Lung microvascular endothelial cell (primary cell): Measurements from ENCODE around the gene FGD4. TPM values are rescaled to one million over a fixed set of nuclear protein-coding genes. Genes with fewer than 3 reads are reported as not detected.

Source experiments
- DNase-seq, 2 donors: peaks; one replicate each; pipeline versions ENCODE4 v3.0.0 to v3.0.0-alpha.2; 2010; ENCODE audit warnings: low read depth in 2 of 2
- total RNA-seq: library from RNA; depleted of rRNA; stranded (reverse); fragments of >200 nt; gene quantifications from 2 replicates; pipeline ENCODE4 v1.2.1, GENCODE V29; 2014

Gene FGD4
- total RNA-seq, 1 donor from 2014 or later, result 9.9 TPM

GRCh38 chr12:32402946-32403345, 3.6 kb downstream of the FGD4 start:
- DNase-seq, result no peak

GRCh38 chr12:32407795-32408194, 8.4 kb downstream of the FGD4 start:
- DNase-seq, result no peak

DNA sequence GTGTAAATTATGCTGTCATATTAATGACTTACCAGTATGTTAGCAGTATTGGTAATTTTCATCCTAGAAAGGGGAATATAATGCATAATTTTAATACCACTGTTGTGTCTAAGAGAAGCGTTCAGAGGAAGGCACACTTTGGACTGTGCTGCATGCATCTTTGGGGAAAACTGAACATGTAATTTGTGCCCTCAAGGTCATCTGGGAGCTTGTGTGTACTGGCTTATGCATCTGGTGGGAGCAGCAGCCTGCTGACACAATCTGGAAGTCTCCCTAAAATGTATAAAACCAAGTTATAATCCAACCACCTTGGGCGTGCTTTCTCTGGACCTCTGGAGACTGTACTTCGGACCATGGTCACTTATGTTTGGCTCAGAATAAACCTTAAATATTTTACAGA, 14.1 kb downstream of the FGD4 start:
- DNase-seq, result no peak

DNA sequence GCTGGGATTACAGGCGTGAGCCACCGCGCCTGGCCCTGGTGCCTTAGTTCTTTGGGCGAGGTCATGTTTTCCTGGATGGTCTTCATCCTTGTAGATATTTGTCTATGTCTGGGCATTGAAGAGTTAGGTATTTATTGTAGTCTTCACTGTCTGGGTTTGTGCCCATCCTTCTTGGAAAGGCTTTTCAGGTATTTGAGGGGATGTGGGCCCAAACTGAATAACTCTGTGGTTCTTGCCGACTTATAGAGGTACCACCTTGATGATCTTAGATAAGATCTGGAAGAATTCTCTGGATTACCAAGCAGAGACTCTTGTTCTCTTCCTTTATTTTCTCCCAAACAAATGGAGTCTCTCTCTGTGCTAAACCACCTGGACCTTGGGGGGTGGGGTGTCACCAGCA, 18.9 kb downstream of the FGD4 start:
- no peak for DNase-seq

GRCh38 chr12:32418903-32419519, 19.7 kb downstream of the FGD4 start:
- DNase-seq, result no peak

GRCh38 chr12:32419520-32419960, 20.2 kb downstream of the FGD4 start:
- no peak for DNase-seq

DNA sequence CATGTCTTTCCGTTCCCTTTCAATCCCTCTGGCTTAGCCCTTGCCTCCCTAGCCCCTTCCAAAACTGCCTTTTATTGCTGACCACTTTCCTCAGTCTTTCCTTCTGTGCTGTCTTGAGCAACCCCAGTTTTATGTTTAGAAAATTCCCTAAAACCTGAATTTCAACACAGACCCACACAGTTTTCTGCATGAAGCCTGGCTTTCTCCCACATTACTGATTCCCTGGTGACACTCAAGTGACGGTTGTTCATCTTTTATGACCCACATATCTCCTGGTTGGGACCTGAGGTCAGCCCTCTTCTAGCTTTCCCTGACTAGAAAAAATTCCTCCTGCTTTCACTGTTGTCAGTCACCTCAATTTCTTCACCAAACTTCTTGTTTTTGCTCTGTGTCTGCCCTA, 21.0 kb downstream of the FGD4 start:
- no peak for DNase-seq

GRCh38 chr12:32423559-32423958, 24.2 kb downstream of the FGD4 start:
- DNase-seq, result no peak

DNA sequence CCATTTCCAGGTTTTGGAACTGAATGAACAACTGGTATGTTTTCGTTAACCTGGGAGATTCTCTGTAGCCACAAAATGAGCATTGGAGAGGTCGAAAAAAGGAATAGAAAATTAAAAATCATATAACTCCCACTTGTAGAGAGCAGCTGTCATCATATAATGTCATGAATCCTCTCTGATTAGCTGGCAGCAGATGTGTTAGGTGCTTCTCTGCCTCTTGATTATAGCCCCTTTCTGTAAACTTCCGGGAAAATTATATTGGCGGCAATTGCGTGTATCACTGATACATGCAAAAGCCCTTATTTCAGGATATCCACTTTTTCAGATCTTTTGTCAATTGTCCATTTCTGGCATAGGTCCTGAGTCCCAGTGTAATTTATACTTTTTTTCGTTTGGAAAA, 31.7 kb downstream of the FGD4 start:
- DNase-seq, result no peak

GRCh38 chr12:32435921-32436705, 36.8 kb downstream of the FGD4 start:
- peak in 1 of 2 donors; percentile 40 for DNase-seq

- peak; percentile 52 to 89 for DNase-seq
Measured at GRCh38 chr12:32437095-32437515, 37.7 kb downstream of the FGD4 start.

DNA sequence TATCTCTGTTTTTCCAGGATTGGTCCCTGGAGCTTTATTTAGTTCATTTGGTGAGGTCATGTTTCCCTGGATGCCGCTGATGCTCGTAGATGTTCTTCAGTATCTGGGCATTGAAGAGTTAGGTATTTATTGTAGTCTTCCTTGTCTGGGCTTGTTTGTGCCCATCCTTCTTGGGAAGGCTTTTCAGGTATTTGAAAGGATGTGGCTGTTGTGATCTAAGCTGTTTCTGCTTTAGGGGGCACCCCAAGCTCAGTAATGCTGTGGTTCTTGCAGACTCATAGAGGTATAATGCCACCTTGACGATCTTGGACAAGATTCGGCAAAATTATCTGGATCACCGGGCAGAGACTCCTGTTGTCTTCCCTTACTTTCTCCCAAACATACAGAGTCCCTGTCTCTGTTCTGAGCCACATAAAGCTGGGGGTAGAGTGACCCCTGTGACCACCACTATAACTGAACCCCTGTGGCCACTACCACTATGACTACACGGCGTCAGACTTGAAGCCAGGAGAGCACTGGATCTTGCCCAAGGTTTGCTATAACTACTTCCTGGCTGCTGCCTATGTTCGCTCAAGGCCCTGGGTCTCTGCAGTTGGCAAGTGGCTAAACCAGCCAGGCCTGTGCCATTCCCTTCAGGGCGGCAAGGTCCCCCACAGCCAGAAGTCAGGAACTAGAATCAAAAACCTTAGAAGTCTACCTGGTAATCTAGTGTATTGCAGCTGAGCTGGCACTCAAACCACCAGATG, 40.9 kb downstream of the FGD4 start:
- DNase-seq, result no peak

GRCh38 chr12:32443491-32443890, 44.1 kb downstream of the FGD4 start:
- no peak for DNase-seq

GRCh38 chr12:32444895-32445294, 45.5 kb downstream of the FGD4 start:
- DNase-seq, result peak; percentile 80 to 95

GRCh38 chr12:32445356-32445755, 46.0 kb downstream of the FGD4 start:
- no peak for DNase-seq

DNA sequence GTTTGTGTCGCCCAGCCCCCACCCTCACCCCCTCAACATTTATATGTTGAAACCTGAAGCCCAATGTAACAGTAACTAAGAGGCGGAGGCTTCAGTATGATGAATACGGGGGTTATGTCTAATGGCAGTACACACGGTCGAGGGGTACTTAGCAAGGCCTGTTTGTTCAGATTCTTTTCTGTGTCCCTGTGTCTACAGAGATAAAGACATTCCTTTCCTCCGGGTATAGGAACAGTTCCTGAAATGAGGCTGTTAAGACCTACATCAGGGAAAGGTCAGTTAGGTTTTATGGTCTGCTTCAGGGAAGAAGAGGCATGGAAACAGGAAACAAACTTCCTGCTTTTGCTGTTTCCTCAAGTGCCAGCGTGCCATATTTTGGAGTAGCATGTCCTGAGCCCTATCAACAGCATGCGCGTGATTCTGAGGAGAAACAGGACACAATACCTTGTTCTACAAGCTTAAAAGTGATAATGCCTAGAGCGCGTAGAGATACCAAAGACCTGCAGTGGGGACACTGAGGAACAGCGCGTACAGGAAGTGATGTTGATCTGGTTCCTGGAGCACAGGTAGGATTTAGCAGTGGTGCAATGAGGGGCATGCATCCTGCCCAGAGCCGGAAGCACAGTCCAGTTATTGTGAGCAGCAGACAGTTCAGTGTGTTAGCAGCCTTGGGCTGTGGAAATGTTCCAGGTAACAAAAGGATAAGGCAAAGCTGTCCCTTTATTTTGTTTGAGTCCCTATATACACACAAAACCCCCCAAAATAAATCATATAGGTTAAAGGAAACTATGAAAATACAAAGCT, 47.2 kb downstream of the FGD4 start:
- DNase-seq, result peak in 1 of 2 donors; percentile 31

DNA sequence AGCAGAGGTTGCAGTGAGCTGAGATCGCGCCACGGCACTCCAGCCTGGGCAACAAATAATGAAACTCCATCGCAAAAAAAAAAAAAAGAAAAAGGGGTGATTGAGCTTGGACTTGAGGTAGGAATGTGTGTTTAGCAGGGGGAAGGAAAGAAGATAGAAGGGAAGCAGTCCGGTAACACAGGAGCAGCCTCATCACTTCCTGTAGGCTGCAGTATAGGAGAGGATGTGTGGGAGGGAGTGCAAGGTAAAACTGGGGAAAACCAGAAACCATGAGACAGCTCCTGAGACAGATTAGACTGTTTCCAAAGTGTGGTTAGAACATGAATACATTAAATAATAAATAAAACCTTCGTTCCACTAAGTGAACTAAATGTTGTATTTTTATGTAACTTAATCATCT, 49.2 kb downstream of the FGD4 start:
- DNase-seq, result peak; percentile 35 to 54

DNA sequence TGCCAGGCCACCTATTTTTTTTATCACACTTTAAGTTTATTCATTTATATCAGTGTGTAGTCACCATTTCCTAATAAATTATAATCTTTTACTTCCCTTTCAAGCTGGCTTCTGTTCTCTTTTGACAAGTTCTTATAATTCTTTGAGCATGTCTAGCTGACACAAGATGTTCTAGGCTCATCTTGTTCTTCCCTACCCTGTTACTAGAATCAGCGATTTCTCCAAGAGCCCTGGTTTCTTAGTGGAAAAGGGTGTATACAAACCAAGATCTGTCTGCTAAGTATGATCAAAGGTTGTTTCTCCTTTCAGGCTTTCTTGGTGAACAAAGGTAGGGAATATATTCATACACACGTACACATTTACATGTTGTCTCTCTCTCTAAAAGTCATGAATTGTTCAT, 51.0 kb downstream of the FGD4 start:
- no peak for DNase-seq

GRCh38 chr12:32450768-32451167, 51.4 kb downstream of the FGD4 start:
- peak in 1 of 2 donors; percentile 41 for DNase-seq

GRCh38 chr12:32451816-32452215, 52.5 kb downstream of the FGD4 start:
- peak; percentile 46 to 76 for DNase-seq

GRCh38 chr12:32454075-32454474, 54.7 kb downstream of the FGD4 start:
- peak in 1 of 2 donors; percentile 77 for DNase-seq
